ENCODE results near the gene OR6C75.
"Not testable (repeated sequence)": the region's sequence is repeated elsewhere in the genome, so short reads cannot be mapped to it uniquely, and the experiment has no call there.

Gene OR6C75

GRCh38 chr12:55362675-55363074, at the start of gene OR6C75:
Gene OR6C75, plus strand, starts transcription at chr12:55362975. Its CDS starts 2,136 bp downstream, at chr12:55365111.
- no peak for DNase-seq

- no peak for DNase-seq
Measured at GRCh38 chr12:55314043-55314442, 48.7 kb upstream of the OR6C75 start, which contains the start of gene OR6C1. Gene OR6C1, plus strand, starts transcription at chr12:55314343. Its CDS starts 6,257 bp downstream, at chr12:55320600.

GRCh38 chr12:55320201-55320600, 42.6 kb upstream of the OR6C75 start:
- no peak for DNase-seq

- not testable (repeated sequence) for DNase-seq
Measured at GRCh38 chr12:55325801-55326200, 37.0 kb upstream of the OR6C75 start.

- DNase-seq: no peak
Measured at GRCh38 chr12:55330446-55330845, 32.3 kb upstream of the OR6C75 start, which contains the start of gene OR6C3. Gene OR6C3, plus strand, starts transcription at chr12:55330746. Its CDS starts 955 bp downstream, at chr12:55331701.

- DNase-seq: no peak
Measured at GRCh38 chr12:55336002-55336401, 26.8 kb upstream of the OR6C75 start.

GRCh38 chr12:55355338-55355737, 7.4 kb upstream of the OR6C75 start:
- not testable (repeated sequence) for DNase-seq

- DNase-seq: no peak
Measured at GRCh38 chr12:55365086-55365485, 2.3 kb downstream of the OR6C75 start.

GRCh38 chr12:55372521-55372920, 9.7 kb downstream of the OR6C75 start:
- DNase-seq: no peak

GRCh38 chr12:55385891-55386290, 23.1 kb downstream of the OR6C75 start:
- DNase-seq: no peak

GRCh38 chr12:55392032-55392795, 29.4 kb downstream of the OR6C75 start:
- no peak for DNase-seq

- DNase-seq: no peak
Measured at GRCh38 chr12:55396326-55396725, 33.6 kb downstream of the OR6C75 start.

- DNase-seq: no peak
Measured at GRCh38 chr12:55400229-55400628, 37.5 kb downstream of the OR6C75 start, which contains the start of gene OR6C65. Gene OR6C65, plus strand, starts transcription at chr12:55400529. Its CDS starts 0 bp downstream, at chr12:55400529.

- no peak for DNase-seq
Measured at GRCh38 chr12:55407866-55408265, 45.1 kb downstream of the OR6C75 start.

- DNase-seq: not testable (repeated sequence)
Measured at GRCh38 chr12:55409133-55409532, 46.4 kb downstream of the OR6C75 start.

GRCh38 chr12:55412138-55412537, 49.4 kb downstream of the OR6C75 start:
- not testable (repeated sequence) for DNase-seq

GRCh38 chr12:55413498-55414388, 51.0 kb downstream of the OR6C75 start:
- DNase-seq: not testable (repeated sequence)

- not testable (repeated sequence) for DNase-seq
Measured at GRCh38 chr12:55414396-55414823, 51.6 kb downstream of the OR6C75 start.

GRCh38 chr12:55414889-55415288, 52.1 kb downstream of the OR6C75 start:
- not testable (repeated sequence) for DNase-seq

GRCh38 chr12:55416961-55417360, 54.2 kb downstream of the OR6C75 start:
- no peak for DNase-seq
